Stomach (tissue), 4 donors: ENCODE data around the gene ANLN.

Experiments
- POLR2AphosphoS5 ChIP-seq, 3 donors: sonication (generic); formaldehyde crosslinking; IDR thresholded peaks; one replicate each; pipeline ENCODE4 v1.6.1; 2016; ENCODE audit warnings: antibody characterized with exemption in 3 of 3
- TF ChIP-seq, protein P1 (sequence below), 7 experiments: fragments of 450-650 bp in 4 of 7; fragments of 200-600 bp in 3 of 7; sonication (generic) in 3 of 7; IDR thresholded peaks; one replicate each; pipeline ENCODE4 v1.5.1; 2016 to 2019; ENCODE audit warnings: antibody characterized with exemption in 7 of 7, control low read depth in 2 of 7, mild to moderate bottlenecking in 1 of 7

DNA sequence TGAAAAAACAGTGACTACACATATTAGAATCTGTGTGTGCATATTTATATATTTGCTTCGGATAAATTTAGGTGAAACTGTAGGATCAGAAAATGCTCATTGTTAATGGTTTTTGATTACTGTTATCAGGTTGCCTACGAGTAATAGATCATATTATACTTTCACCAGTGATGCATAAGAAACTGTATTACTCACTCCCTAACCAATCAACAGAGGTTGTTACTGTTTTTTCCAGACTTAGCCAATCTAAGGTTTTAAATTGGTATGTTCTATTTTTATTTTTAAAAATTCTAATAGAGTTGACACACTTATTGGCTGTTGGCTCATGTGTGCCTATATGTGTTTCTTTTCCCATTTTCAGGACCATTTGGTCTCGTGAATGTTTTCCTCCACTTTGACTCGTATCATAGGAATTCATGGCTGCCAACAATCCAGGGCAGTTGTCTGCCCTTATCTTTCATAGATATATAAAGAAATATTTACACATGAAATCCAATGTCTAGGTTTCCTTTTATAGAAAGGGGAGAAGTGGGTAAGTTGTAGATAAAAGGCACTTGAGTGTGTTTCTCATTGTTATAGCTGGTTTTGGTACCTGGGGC, 59.2 kb downstream of the ANLN start:
- TF ChIP-seq, protein P1, sequence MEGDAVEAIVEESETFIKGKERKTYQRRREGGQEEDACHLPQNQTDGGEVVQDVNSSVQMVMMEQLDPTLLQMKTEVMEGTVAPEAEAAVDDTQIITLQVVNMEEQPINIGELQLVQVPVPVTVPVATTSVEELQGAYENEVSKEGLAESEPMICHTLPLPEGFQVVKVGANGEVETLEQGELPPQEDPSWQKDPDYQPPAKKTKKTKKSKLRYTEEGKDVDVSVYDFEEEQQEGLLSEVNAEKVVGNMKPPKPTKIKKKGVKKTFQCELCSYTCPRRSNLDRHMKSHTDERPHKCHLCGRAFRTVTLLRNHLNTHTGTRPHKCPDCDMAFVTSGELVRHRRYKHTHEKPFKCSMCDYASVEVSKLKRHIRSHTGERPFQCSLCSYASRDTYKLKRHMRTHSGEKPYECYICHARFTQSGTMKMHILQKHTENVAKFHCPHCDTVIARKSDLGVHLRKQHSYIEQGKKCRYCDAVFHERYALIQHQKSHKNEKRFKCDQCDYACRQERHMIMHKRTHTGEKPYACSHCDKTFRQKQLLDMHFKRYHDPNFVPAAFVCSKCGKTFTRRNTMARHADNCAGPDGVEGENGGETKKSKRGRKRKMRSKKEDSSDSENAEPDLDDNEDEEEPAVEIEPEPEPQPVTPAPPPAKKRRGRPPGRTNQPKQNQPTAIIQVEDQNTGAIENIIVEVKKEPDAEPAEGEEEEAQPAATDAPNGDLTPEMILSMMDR (IDR thresholded peaks at IDR 0.05), result no peak
- no peak for TF ChIP-seq POLR2AphosphoS5 (IDR thresholded peaks at IDR 0.05)
